HG03432 (cell line): Measurements from ENCODE around the gene COG2.

Source experiments
- ATAC-seq: cut with Tn5 transposase; IDR thresholded peaks from one replicate; pipeline ENCODE4 v1.9.1; 2021; ENCODE audit warnings: mild to moderate bottlenecking, moderate library complexity; ENCODE audit not compliant: unreplicated experiment

The COG2 gene

GRCh38 chr1:230668227-230668626 is 25.9 kb downstream of the COG2 start:
- no peak for ATAC-seq

GRCh38 chr1:230669543-230669942 is 27.3 kb downstream of the COG2 start:
- ATAC-seq: no peak

- ATAC-seq: no peak
Observed at GRCh38 chr1:230674581-230674980, 32.3 kb downstream of the COG2 start.

- ATAC-seq: no peak
Observed at GRCh38 chr1:230677200-230677599, 34.9 kb downstream of the COG2 start.

- no peak for ATAC-seq
Observed at GRCh38 chr1:230679192-230679591, 36.9 kb downstream of the COG2 start.

- no peak for ATAC-seq
Observed at GRCh38 chr1:230679825-230680224, 37.5 kb downstream of the COG2 start.

GRCh38 chr1:230680300-230681025 is 38.2 kb downstream of the COG2 start:
- ATAC-seq: no peak

- no peak for ATAC-seq
Observed at GRCh38 chr1:230681599-230681998, 39.3 kb downstream of the COG2 start.

- ATAC-seq: no peak
Observed at GRCh38 chr1:230682274-230682673, 40.0 kb downstream of the COG2 start.

GRCh38 chr1:230682882-230683610 is 40.8 kb downstream of the COG2 start:
- ATAC-seq: no peak

GRCh38 chr1:230684146-230684545 is 41.9 kb downstream of the COG2 start:
- no peak for ATAC-seq

- no peak for ATAC-seq
Observed at GRCh38 chr1:230684998-230685397, 42.7 kb downstream of the COG2 start.

GRCh38 chr1:230686747-230687146 is 44.5 kb downstream of the COG2 start:
- ATAC-seq: no peak

GRCh38 chr1:230690101-230690500 is 47.8 kb downstream of the COG2 start:
- ATAC-seq: no peak

- no peak for ATAC-seq
Observed at GRCh38 chr1:230691615-230692014, 49.3 kb downstream of the COG2 start.

GRCh38 chr1:230693221-230693620 is 50.9 kb downstream of the COG2 start:
- ATAC-seq: no peak

- no peak for ATAC-seq
Observed at GRCh38 chr1:230693777-230694176, 51.5 kb downstream of the COG2 start.

- ATAC-seq: no peak
Observed at GRCh38 chr1:230694464-230694863, 52.2 kb downstream of the COG2 start.

- no peak for ATAC-seq
Observed at GRCh38 chr1:230694991-230695390, 52.7 kb downstream of the COG2 start.

- no peak for ATAC-seq
Observed at GRCh38 chr1:230696218-230696617, 53.9 kb downstream of the COG2 start.

GRCh38 chr1:230696722-230697437 is 54.6 kb downstream of the COG2 start:
- no peak for ATAC-seq

- no peak for ATAC-seq
Observed at GRCh38 chr1:230698130-230698529, 55.8 kb downstream of the COG2 start.
